Stimulated activated effector memory CD8-positive, alpha-beta T cell treated with anti-CD3 and anti-CD28 coated beads, Interleukin-12 subunit alpha, Interleukin-12 subunit beta, amount 100 ng/mL, for 72 hours (primary cell): Measurements from ENCODE around the gene KLHL29.

Experiments
- ATAC-seq: fragments of 150-1000 bp; cut with Tn5 transposase; 2 replicates; pipeline ENCODE4 v1.10.0; 2021
- DNase-seq, 2 donors: peaks; one replicate each; pipeline ENCODE4 v3.0.0; 2021 to 2022; ENCODE audit warnings: low spot score in 2 of 2
- H3K27ac Mint-ChIP-seq: one replicate; pipeline ENCODE4 v1.8.0; 2022; ENCODE audit warnings: mild to moderate bottlenecking, mixed read lengths
- H3K36me3 Mint-ChIP-seq: one replicate; pipeline ENCODE4 v1.8.0; 2022; ENCODE audit warnings: mild to moderate bottlenecking, mixed read lengths
- H3K4me1 Mint-ChIP-seq: one replicate; pipeline ENCODE4 v1.8.0; 2022; ENCODE audit warnings: mixed read lengths
- H3K4me3 Mint-ChIP-seq: one replicate; pipeline ENCODE4 v1.8.0; 2022; ENCODE audit warnings: mild to moderate bottlenecking, mixed read lengths
- H3K9me3 Mint-ChIP-seq: one replicate; pipeline ENCODE4 v1.8.0; 2022; ENCODE audit warnings: mixed read lengths

Gene KLHL29

DNA sequence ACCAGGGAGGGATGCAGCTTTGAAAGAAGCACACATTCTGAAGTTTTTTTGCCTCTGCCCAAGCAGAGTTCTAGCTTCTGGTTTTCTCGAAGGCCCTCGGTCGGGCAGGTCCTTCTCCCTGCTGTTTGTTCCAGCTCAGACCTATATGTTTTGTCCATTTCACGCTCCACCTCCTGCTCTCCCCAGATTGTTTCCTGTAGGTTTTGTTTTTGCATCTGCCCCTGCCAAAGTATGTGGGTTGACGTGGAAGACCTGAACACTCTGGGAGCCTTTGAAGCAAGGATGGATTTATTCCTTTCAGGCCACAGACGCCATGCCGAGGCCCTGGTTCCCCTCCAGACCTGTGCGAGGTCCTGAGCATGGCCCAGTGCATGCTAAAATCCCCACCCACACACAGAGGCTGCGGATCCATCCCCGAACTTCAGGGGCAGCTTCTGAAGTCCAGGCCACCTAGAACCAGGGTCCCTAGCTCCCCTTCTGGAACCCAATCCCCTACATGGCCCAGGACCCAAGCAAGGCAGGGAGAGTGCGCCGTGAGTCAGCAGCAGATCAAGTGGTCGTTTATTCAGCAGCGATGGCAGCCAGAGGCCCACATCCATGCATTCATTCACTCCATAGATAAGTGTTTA is 205.4 kb downstream of the KLHL29 start:
- Mint-ChIP-seq H3K4me1 (no peaks in the 10 kb centered on the region), H3K27ac (no peak overlapping the region), H3K4me3 (no peak overlapping the region), H3K9me3 (no peaks in the 10 kb centered on the region), H3K36me3 (peaks cover 4% of the 10 kb centered on the region)
- ATAC-seq (no peak), DNase-seq (no peak)

DNA sequence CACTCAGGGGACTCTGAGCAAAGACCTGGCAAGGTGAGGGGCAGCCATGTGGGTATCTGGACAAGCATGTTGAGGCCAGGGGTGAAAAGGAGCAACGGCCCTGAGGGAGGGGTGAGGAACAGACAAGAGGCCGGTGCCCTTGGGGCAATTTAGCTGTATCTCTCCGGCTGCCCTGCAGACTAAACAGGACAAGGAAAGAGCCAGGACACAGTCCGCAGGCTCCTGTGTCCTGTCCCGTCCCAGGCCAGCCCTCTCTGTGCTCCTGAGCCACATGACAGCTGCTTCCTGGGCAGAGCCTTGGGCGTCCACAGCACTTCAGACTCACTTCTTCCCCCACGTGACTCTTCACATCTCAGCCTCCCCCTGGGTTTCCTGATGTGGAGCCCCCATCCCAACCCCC is 206.1 kb downstream of the KLHL29 start:
- no peaks in the 10 kb centered on the region for H3K9me3 Mint-ChIP-seq
- no peak overlapping the region for H3K27ac Mint-ChIP-seq
- DNase-seq (no peak), ATAC-seq (no peak)
- H3K36me3 Mint-ChIP-seq = peaks cover 4% of the 10 kb centered on the region
- H3K4me3 Mint-ChIP-seq = no peak overlapping the region
- no peaks in the 10 kb centered on the region for H3K4me1 Mint-ChIP-seq

DNA sequence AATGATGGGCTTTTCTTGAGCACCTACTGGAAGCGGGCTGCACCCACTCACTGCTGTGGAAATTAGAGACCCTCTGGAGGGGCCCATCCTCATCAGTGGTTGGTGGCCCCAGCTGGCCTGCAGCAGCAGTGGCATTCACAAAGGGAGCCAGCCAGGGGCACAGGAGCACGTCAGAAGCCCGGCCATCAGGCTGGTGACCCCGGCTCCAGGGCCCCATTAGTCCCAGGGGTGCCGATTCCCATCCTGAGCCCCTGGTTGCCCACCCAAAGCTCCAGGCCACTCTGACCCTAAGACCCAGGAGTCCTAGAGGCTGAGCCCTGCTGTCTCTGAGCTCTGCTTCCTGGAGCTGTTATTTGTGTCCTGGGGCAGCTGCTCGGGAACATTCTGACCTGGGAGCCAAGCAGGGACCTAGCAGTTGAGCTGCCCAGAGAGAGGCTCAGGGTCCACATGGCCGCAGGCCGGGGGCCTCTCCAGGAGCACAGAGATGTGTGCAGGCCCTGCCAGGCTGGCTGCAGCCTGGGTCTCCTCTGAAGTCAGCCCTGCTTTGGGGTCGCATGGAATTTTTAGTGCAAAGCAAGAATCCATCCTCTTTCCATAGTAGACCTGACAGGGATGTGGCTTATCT is 207.2 kb downstream of the KLHL29 start:
- ATAC-seq = no peak
- peaks cover 4% of the 10 kb centered on the region for H3K36me3 Mint-ChIP-seq
- no peak overlapping the region for H3K27ac Mint-ChIP-seq
- DNase-seq = no peak
- H3K4me3 Mint-ChIP-seq = no peak overlapping the region
- H3K9me3 Mint-ChIP-seq = no peaks in the 10 kb centered on the region
- no peaks in the 10 kb centered on the region for H3K4me1 Mint-ChIP-seq

DNA sequence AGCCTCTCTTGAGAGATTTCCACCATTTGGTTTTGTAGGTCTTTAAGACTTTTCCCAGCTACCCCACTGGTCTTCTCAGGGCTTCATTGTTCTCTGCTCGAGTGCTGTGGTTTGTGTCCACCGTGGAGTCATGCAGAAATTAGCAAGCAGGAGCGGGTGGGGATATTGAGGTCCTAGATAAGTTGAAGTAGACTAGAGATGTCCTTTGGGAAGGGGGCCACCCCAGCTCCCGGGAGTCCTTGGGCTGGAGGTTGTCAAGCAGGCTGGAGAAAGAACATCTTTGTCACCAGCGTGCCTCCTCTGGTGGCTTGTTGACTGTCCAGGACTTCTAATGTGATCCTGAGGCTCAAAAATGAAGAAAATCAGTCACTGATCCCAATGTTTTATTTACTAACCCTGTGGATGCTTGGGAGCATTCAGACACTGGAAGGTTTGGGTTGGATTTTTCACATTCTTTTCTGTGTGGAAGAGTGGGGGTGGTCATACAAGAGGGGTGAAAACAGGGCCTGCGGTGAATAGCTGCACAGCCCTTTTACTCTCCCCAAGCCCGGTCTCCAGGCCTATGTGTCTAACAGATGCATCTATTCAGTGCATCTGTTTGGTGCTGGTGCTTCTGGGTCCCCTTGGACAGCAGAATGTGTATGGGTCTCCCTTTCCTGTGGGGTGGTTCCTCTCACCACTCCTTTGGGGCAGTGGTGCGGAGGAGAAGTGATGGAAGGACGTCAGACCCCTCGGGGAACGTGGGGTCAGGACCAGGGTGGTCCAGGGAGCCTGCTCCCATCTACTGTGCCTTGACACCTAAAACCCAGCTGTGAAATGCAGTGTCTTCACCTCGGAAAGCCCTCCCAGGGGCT is 208.1 kb downstream of the KLHL29 start:
- no peak for DNase-seq
- no peaks in the 10 kb centered on the region for H3K4me1 Mint-ChIP-seq

DNA sequence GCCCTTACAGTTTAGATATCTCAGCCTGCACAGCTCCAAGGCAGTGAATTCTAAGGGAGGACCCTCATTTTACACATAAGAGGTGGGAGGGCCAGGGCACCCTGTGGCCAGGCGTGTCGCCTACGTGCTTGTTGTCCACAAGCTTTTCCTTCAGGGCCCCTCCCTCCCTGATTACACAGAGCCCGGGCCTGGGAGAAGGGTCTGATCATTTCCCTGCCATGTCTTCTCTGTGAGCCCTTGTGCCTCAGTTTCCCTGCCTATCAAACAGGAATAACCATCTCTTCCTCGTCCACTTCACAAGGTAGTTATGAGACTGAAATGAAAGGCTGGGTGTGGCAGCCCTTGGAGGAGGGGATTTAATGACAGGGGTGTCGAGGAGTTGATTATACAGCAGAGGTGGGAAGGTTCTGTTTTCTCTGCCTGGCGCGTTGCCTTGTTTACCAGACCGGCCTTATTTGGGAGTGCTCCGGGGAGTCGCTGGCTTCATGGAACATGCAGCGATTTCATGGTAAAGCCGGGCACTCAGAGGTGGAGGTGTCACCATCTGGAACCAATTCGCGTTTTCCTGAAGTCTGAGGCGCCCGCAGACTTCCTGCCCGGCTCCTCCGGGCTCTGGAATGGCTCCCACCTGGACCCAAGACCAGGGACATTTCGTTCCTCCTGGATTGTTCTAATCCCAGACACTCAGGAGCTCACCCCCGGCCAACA is 208.9 kb downstream of the KLHL29 start:
- no peaks in the 10 kb centered on the region for H3K4me1 Mint-ChIP-seq
- H3K4me3 Mint-ChIP-seq = no peak overlapping the region
- ATAC-seq (no peak), DNase-seq (no peak)
- no peaks in the 10 kb centered on the region for H3K9me3 Mint-ChIP-seq
- peaks cover 4% of the 10 kb centered on the region for H3K36me3 Mint-ChIP-seq
- no peak overlapping the region for H3K27ac Mint-ChIP-seq

More for the DNA sequence above, 208.1 kb downstream of the KLHL29 start:
- Mint-ChIP-seq H3K36me3 (peaks cover 4% of the 10 kb centered on the region), H3K4me3 (no peak overlapping the region), H3K9me3 (no peaks in the 10 kb centered on the region), H3K27ac (no peak overlapping the region)
- ATAC-seq = no peak

DNA sequence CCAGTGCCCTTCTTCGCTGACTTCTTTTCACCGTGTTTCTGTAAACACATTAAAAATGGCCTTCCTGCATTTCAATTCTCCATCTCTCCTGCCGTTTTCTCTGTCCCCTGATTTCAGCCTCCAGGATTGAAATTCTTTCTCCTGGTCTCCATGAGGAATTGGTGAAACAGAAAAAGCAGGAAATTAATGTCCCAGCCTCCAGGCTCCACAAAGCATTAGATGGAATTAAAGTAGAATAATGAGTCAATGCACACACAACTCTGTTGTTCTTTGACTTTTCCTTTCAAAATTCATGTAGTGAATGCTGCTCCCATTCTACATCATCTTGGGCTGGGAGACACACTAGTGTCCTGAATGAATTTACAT is 209.5 kb downstream of the KLHL29 start:
- Mint-ChIP-seq H3K36me3 (peaks cover 4% of the 10 kb centered on the region), H3K4me3 (no peak overlapping the region), H3K27ac (no peak overlapping the region), H3K9me3 (no peaks in the 10 kb centered on the region), H3K4me1 (no peaks in the 10 kb centered on the region)
- ATAC-seq (no peak), DNase-seq (no peak)

DNA sequence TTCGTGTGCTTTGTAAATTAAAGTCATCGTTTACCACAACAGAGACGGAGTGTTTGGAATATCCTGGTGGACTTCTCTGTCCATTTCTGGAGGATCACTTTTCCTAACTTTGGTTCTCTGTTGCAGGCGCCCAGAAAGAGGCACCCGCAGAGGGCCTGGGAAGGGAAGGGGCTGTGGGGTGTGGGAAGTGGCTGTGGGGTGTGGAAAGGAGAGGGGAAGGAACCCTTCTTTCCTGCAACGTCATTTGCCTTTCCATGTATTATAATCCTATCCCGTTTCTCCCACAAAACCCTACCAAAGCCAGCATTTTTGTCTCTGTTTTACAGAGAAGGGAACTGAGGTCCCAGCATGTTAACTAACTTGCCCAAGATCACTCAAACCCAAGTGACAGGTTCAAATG is 210.0 kb downstream of the KLHL29 start:
- no peak for ATAC-seq
- no peak overlapping the region for H3K4me3 Mint-ChIP-seq
- H3K27ac Mint-ChIP-seq = no peak overlapping the region
- H3K4me1 Mint-ChIP-seq = no peaks in the 10 kb centered on the region
- no peaks in the 10 kb centered on the region for H3K9me3 Mint-ChIP-seq
- peaks cover 4% of the 10 kb centered on the region for H3K36me3 Mint-ChIP-seq
- no peak for DNase-seq

DNA sequence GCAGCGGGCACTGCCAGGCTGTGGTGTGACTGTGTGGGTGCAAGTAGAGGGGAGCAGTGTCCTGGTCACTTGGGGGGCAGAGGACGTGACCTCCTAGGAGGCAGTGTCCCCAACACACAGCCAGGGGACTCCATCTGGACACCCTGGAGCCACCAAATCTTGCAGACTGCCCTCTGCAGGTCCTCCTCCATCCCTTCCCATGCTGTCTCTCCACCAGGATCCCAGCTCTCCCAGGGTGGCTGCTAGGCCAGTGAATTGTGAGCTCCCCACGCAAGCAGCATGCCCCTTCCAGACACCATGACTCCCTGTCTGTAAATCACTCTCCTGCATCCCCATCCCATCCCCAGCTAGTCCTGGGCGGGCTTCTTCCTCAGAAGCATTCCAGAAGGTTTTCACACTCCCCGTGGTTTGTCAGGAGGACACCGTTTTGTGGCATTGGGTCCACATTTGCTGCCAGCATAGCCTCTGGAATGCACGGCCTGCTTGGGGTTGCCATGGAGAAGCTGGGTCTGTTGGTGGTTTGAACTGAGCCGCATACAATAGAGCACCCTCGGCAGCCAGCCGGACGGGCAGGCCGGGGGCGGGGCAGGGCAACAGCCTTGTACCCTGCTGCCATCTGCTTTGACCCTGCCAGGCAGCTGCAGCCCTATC is 210.7 kb downstream of the KLHL29 start:
- DNase-seq (no peak), ATAC-seq (no peak)
- Mint-ChIP-seq H3K36me3 (peaks cover 4% of the 10 kb centered on the region), H3K4me3 (no peak overlapping the region), H3K9me3 (no peaks in the 10 kb centered on the region), H3K27ac (no peak overlapping the region), H3K4me1 (no peaks in the 10 kb centered on the region)

DNA sequence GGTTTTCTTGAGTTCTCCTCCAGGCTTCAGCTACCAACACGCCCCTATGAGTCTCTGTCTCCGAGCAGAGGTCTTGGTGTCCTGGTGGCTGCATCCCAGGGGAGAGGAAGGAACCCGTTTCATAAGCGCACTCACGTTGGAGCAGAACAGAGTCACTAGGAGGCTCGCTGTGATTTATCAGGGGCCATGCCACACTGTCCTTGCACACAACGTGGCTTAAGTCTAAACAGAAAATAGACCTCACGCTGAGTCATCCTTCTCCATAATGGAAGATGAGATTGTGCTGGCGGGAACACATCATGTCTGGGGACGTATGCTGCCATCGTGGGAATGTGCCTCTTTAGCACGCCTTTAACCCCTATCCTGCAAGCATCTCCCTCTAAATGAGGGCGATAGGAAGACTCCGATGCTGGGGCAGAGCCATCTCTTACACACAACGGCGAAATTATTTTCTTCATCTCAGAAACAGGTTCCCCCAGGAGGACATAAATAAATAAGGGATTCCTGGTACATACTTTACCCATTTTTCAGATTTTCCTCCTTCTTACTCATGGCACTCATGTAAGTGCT is 211.4 kb downstream of the KLHL29 start:
- ATAC-seq (no peak), DNase-seq (no peak)
- peaks cover 4% of the 10 kb centered on the region for H3K36me3 Mint-ChIP-seq
- no peak overlapping the region for H3K4me3 Mint-ChIP-seq
- H3K27ac Mint-ChIP-seq = no peak overlapping the region
- no peaks in the 10 kb centered on the region for H3K4me1 Mint-ChIP-seq
- H3K9me3 Mint-ChIP-seq = no peaks in the 10 kb centered on the region

DNA sequence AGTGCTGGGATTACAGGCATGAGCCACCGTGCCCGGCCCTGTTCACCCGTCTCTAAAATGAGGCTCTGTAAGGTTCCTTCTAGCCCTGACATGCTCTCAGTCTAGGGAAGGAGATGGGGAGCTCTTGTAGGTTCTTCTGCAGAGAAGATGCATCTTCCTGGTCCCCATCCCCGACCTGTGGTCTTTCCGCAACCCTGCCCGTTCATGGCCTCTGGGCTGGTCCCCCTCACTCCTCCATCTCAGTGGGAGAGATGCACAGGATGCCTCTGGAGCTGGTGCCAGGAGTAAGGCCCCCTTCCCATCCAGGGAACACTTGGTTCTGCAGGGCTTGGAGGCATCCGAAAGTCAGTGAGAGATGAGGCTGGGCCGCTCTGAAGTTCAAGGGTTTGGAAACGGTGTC is 212.7 kb downstream of the KLHL29 start:
- Mint-ChIP-seq H3K9me3 (no peaks in the 10 kb centered on the region), H3K27ac (no peak overlapping the region), H3K4me1 (no peaks in the 10 kb centered on the region), H3K36me3 (peaks cover 4% of the 10 kb centered on the region), H3K4me3 (no peak overlapping the region)
- no peak for DNase-seq
- no peak for ATAC-seq

DNA sequence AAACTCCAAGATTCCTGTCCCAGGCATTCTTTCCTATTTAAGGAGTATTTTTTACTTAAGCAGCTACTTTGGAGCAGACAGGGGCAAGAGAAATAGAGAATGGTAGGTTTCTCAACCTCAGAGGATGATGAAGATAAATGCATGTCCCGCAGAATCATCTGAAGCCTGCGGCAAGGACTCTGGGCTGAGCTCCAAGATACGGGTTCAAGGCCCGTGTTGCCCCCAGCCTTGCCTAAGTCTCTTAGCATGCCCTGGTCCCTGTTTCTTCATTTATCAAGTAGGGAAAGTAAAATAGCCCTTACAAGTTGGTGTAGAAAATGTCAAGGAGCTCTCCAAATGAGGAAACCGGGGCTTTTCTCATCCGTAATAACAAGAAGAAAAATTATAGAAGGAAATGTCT is 214.0 kb downstream of the KLHL29 start:
- H3K4me1 Mint-ChIP-seq = no peaks in the 10 kb centered on the region
- peaks cover 4% of the 10 kb centered on the region for H3K36me3 Mint-ChIP-seq
- ATAC-seq = no peak
- no peaks in the 10 kb centered on the region for H3K9me3 Mint-ChIP-seq
- no peak overlapping the region for H3K27ac Mint-ChIP-seq
- no peak for DNase-seq
- H3K4me3 Mint-ChIP-seq = no peak overlapping the region

DNA sequence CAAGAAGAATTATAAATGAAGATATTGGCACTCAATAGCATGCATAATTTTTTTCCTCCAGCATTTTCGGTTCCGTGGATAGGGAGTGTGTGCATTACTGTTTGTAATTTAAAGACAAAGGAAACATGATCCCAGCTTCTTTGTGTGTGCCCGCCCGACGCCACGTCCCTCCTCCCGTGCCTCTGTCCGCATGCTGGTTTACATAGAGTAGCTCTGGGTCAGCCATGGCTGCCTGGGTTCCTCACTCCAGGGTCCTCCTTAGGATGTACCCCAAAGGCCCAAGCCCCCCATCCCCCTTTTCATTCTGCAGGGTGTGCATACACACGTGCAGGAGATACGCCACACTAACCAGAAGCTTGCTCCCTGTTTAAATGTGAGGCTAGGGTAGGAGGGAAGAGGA is 214.7 kb downstream of the KLHL29 start:
- no peak for ATAC-seq
- Mint-ChIP-seq H3K4me3 (no peak overlapping the region), H3K4me1 (no peaks in the 10 kb centered on the region), H3K27ac (no peak overlapping the region), H3K36me3 (peaks cover 4% of the 10 kb centered on the region), H3K9me3 (no peaks in the 10 kb centered on the region)
- DNase-seq = no peak

DNA sequence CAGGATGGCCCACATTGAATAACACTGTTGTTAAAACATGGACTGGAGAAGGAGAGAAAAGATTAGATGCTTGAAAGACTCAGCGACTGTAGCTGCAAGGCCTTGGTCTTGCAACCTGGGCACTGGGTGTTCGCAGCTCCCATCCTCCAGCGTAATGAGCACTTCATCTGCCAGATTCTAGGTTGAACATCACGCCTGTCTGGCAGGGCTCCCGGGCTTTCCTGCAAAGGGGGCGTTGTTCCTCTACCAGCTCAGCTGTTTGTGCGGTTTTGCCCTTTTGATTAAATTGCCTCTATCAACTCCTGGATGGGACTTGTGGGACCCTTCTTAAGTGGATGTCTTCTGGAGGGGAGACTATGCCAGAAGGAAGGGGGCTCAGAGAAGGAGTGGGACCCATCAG is 215.4 kb downstream of the KLHL29 start:
- Mint-ChIP-seq H3K4me1 (no peaks in the 10 kb centered on the region), H3K36me3 (no peaks in the 10 kb centered on the region), H3K27ac (no peak overlapping the region), H3K4me3 (no peak overlapping the region), H3K9me3 (no peaks in the 10 kb centered on the region)
- ATAC-seq = no peak
- no peak for DNase-seq

DNA sequence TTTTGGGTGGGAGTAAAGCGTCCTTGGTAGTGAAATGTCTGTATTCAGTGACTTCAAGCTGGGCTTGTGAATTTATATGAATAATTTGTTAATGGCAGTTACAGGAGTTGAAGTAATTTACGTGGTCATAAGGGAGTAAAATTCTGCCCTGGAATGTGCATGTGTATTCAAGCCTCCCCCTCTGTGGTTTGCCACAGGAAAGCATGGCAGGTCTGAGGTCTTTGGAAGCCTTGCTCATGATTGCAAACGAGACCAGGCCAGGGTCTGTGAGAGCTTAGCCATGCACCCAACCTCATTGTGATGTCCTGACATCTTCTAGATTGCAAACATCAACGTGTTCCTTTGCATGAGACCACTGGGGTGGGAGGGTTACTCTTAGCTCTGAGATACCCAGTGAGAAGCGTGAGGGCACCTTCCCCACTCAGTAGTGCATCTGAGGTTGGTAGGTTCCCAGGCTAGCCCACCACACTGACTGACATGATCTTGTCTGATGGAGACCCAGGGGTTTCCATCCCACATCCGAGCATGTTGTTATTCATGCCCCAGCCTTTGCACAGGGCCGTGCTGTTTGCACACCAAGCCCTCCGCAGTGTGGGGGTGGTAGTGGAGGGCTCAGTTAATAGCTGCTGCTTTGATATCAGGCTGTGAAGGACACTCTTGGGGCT is 216.5 kb downstream of the KLHL29 start:
- Mint-ChIP-seq H3K4me1 (no peaks in the 10 kb centered on the region), H3K9me3 (peaks cover 5% of the 10 kb centered on the region), H3K27ac (no peak overlapping the region), H3K4me3 (no peak overlapping the region), H3K36me3 (no peaks in the 10 kb centered on the region)
- DNase-seq (no peak), ATAC-seq (no peak)
